ENCODE data around the gene CRYBG2. TPM values are rescaled to one million over a fixed set of nuclear protein-coding genes. Genes with fewer than 3 reads are reported as not detected.
"Not testable (repeated sequence)": the region's sequence is repeated elsewhere in the genome, so short reads cannot be mapped to it uniquely, and the experiment has no call there.

CRYBG2 gene
- total RNA-seq, 2 donors from 2014 or later = not detected

GRCh38 chr1:26330276-26330675 lies 23.7 kb downstream of the CRYBG2 start:
- Histone ChIP-seq H3K36me3 (no peaks in the 10 kb centered on the region), H3K27me3 (no peaks in the 10 kb centered on the region), H3K4me3 (no peak overlapping the region), H3K27ac (no peak overlapping the region), H3K4me1 (no peaks in the 10 kb centered on the region), H3K9me3 (no peaks in the 10 kb centered on the region)
- no peak for DNase-seq (ENCODE audit: low spot score)
- TF ChIP-seq CTCF (IDR thresholded peaks at IDR 0.05) = no peak

- H3K9me3 ChIP-seq; DNase-seq (ENCODE audit: low spot score); H3K27me3 ChIP-seq; H3K27ac ChIP-seq; H3K4me3 ChIP-seq; H3K36me3 ChIP-seq; H3K4me1 ChIP-seq: not testable (repeated sequence)
Observed at GRCh38 chr1:26329380-26329779, 24.6 kb downstream of the CRYBG2 start.

GRCh38 chr1:26328597-26328996 lies 25.3 kb downstream of the CRYBG2 start:
- DNase-seq (ENCODE audit: low spot score) = no peak
- no peaks in the 10 kb centered on the region for H3K9me3 ChIP-seq
- H3K4me1 ChIP-seq = no peaks in the 10 kb centered on the region
- no peaks in the 10 kb centered on the region for H3K36me3 ChIP-seq
- no peak overlapping the region for H3K4me3 ChIP-seq
- no peaks in the 10 kb centered on the region for H3K27me3 ChIP-seq
- no peak overlapping the region for H3K27ac ChIP-seq
- no peak for TF ChIP-seq CTCF (IDR thresholded peaks at IDR 0.05)

GRCh38 chr1:26327956-26328362 lies 26.0 kb downstream of the CRYBG2 start:
- Histone ChIP-seq H3K27me3 (no peaks in the 10 kb centered on the region), H3K4me1 (no peaks in the 10 kb centered on the region), H3K4me3 (no peak overlapping the region), H3K27ac (no peak overlapping the region), H3K36me3 (no peaks in the 10 kb centered on the region), H3K9me3 (no peaks in the 10 kb centered on the region)
- DNase-seq (ENCODE audit: low spot score) = no peak
- TF ChIP-seq CTCF (IDR thresholded peaks at IDR 0.05) = no peak

- Histone ChIP-seq H3K27me3 (no peaks in the 10 kb centered on the region), H3K27ac (no peak overlapping the region), H3K4me3 (no peak overlapping the region), H3K9me3 (no peaks in the 10 kb centered on the region), H3K4me1 (peaks cover 0 to 5% of the 10 kb centered on the region in 2 donors), H3K36me3 (no peaks in the 10 kb centered on the region)
- TF ChIP-seq CTCF (IDR thresholded peaks at IDR 0.05) = no peak
- DNase-seq (ENCODE audit: low spot score) = no peak
Observed at GRCh38 chr1:26324550-26324949, 29.4 kb downstream of the CRYBG2 start.

GRCh38 chr1:26323382-26323781 lies 30.5 kb downstream of the CRYBG2 start:
- Histone ChIP-seq H3K27ac (no peak overlapping the region), H3K4me3 (no peak overlapping the region), H3K36me3 (no peaks in the 10 kb centered on the region), H3K9me3 (no peaks in the 10 kb centered on the region), H3K27me3 (no peaks in the 10 kb centered on the region), H3K4me1 (peaks cover 0 to 5% of the 10 kb centered on the region in 2 donors)
- DNase-seq (ENCODE audit: low spot score) = no peak
- no peak for TF ChIP-seq CTCF (IDR thresholded peaks at IDR 0.05)

Measured in right atrium auricular region (tissue), 2 donors.